ENCODE measurements around the gene NFATC1. TPM values are rescaled to one million over a fixed set of nuclear protein-coding genes. Genes with fewer than 3 reads are reported as not detected.

Gene NFATC1
- total RNA-seq, 3 donors from 2014 or later (not counting 1 experiment from before 2014, with no cell fraction given): 35.8 to 47.4 (median 37.1) TPM

GRCh38 chr18:79394534-79395307 lies 1.0 kb upstream of the NFATC1 start:
- no peaks in the 10 kb centered on the region for H3K9me3 Mint-ChIP-seq
- peak overlapping the region; percentile 11 for H3K4me3 ChIP-seq (ENCODE audit: low read length)
- peaks cover 32% of the 10 kb centered on the region for H3K27me3 ChIP-seq (ENCODE audit: control insufficient read depth, insufficient read depth, low read length)
- H3K27me3 Mint-ChIP-seq (ENCODE audit: low read depth in 2 of 2): peaks cover 31 to 33% of the 10 kb centered on the region in 2 donors
- intact Hi-C loops (cut with micrococcal nuclease): loop anchor here (5.0 kb wide), 1 partner anchor 237 kb away; no protein-coding TSS in a partner anchor
- peak overlapping the region; percentile 79 for H3K4me3 Mint-ChIP-seq
- H3K4me1 Mint-ChIP-seq: peaks cover 14 to 28% of the 10 kb centered on the region in 2 donors
- H3K27ac Mint-ChIP-seq: peak overlapping the region; percentile 31 to 75
- WGBS (ENCODE audit: insufficient coverage): under 1% methylated on average over 62 of the region's 67 CpGs
- peak; percentile 31 to 52 (median 46) for ATAC-seq
- peak; percentile 56 to 77 for DNase-seq
- no peaks in the 10 kb centered on the region for H3K9me3 ChIP-seq (ENCODE audit: control insufficient read depth, insufficient read depth, low read length)
- no peaks in the 10 kb centered on the region for H3K36me3 Mint-ChIP-seq
- peaks cover 51% of the 10 kb centered on the region for H3K4me1 ChIP-seq (ENCODE audit: control insufficient read depth, insufficient read depth, low read length)
- no peaks in the 10 kb centered on the region for H3K36me3 ChIP-seq (ENCODE audit: control insufficient read depth, insufficient read depth, low read length)
- no peak overlapping the region for H3K27ac ChIP-seq (ENCODE audit: low read length)
- TF ChIP-seq CTCF (IDR thresholded peaks at IDR 0.05): no peak

- Histone ChIP-seq H3K4me3 (ENCODE audit: low read length) (no peak overlapping the region), H3K27ac (ENCODE audit: low read length) (no peak overlapping the region), H3K9me3 (ENCODE audit: control insufficient read depth, insufficient read depth, low read length) (no peaks in the 10 kb centered on the region), H3K36me3 (ENCODE audit: control insufficient read depth, insufficient read depth, low read length) (no peaks in the 10 kb centered on the region), H3K4me1 (ENCODE audit: control insufficient read depth, insufficient read depth, low read length) (peaks cover 51% of the 10 kb centered on the region), H3K27me3 (ENCODE audit: control insufficient read depth, insufficient read depth, low read length) (peaks cover 30% of the 10 kb centered on the region)
- intact Hi-C loops (cut with micrococcal nuclease): no loop called here
- peaks cover 26 to 31% of the 10 kb centered on the region in 2 donors for H3K27me3 Mint-ChIP-seq (ENCODE audit: low read depth in 2 of 2)
- WGBS (ENCODE audit: insufficient coverage): 2% methylated on average over 8 of the region's 34 CpGs
- ATAC-seq (no peak), DNase-seq (no peak)
- peaks cover 14 to 28% of the 10 kb centered on the region in 2 donors for H3K4me1 Mint-ChIP-seq
- H3K27ac Mint-ChIP-seq: peak overlapping the region in 1 of 2 donors; percentile 75
- H3K36me3 Mint-ChIP-seq: no peaks in the 10 kb centered on the region
- no peak for TF ChIP-seq CTCF (IDR thresholded peaks at IDR 0.05)
- H3K9me3 Mint-ChIP-seq: no peaks in the 10 kb centered on the region
- peak overlapping the region; percentile 79 for H3K4me3 Mint-ChIP-seq
Measured at GRCh38 chr18:79395308-79395640, 456 bp upstream of the NFATC1 start.

- no peaks in the 10 kb centered on the region for H3K36me3 Mint-ChIP-seq
- H3K9me3 ChIP-seq (ENCODE audit: control insufficient read depth, insufficient read depth, low read length): no peaks in the 10 kb centered on the region
- intact Hi-C loops (cut with micrococcal nuclease): no loop called here
- ATAC-seq: no peak
- 15% methylated on average over 68 of the region's 68 CpGs for WGBS (ENCODE audit: insufficient coverage)
- TF ChIP-seq CTCF (IDR thresholded peaks at IDR 0.05): no peak
- peaks cover 60% of the 10 kb centered on the region for H3K4me1 ChIP-seq (ENCODE audit: control insufficient read depth, insufficient read depth, low read length)
- peaks cover 22 to 37% of the 10 kb centered on the region in 2 donors for H3K4me1 Mint-ChIP-seq
- no peak overlapping the region for H3K27ac ChIP-seq (ENCODE audit: low read length)
- peak overlapping the region; percentile 53 for H3K4me3 Mint-ChIP-seq
- no peak overlapping the region for H3K4me3 ChIP-seq (ENCODE audit: low read length)
- peaks cover 16 to 22% of the 10 kb centered on the region in 2 donors for H3K27me3 Mint-ChIP-seq (ENCODE audit: low read depth in 2 of 2)
- peaks cover 23% of the 10 kb centered on the region for H3K27me3 ChIP-seq (ENCODE audit: control insufficient read depth, insufficient read depth, low read length)
- peak overlapping the region in 1 of 2 donors; percentile 73 for H3K27ac Mint-ChIP-seq
- no peaks in the 10 kb centered on the region for H3K36me3 ChIP-seq (ENCODE audit: control insufficient read depth, insufficient read depth, low read length)
- H3K9me3 Mint-ChIP-seq: no peaks in the 10 kb centered on the region
- peak in 1 of 2 donors; percentile 67 for DNase-seq
Measured at GRCh38 chr18:79396431-79397246, 909 bp downstream of the NFATC1 start.
